Measurements from ENCODE around the gene AP5Z1. TPM values are rescaled to one million over a fixed set of nuclear protein-coding genes. Genes with fewer than 3 reads are reported as not detected.
"Not testable (repeated sequence)": the region's sequence is repeated elsewhere in the genome, so short reads cannot be mapped to it uniquely, and the experiment has no call there.

The AP5Z1 gene
- total RNA-seq, 1 experiment from 2014 or later = 35.6 TPM

GRCh38 chr7:4791101-4791737 is 15.8 kb downstream of the AP5Z1 start:
- H3K27ac ChIP-seq (ENCODE audit: low read depth, low read length, poor library complexity, severe bottlenecking) = no peak overlapping the region
- intact Hi-C loops (cut with micrococcal nuclease; ENCODE audit: unreplicated experiment) = loop anchor here (10.0 kb wide), 1 partner anchor 384 kb away; no protein-coding TSS in a partner anchor
- H3K36me3 ChIP-seq (ENCODE audit: insufficient read depth, low read length, poor library complexity, severe bottlenecking) = peaks cover 4% of the 10 kb centered on the region
- H3K4me1 ChIP-seq (ENCODE audit: insufficient read depth, low read length, poor library complexity, severe bottlenecking) = no peaks in the 10 kb centered on the region
- no peaks in the 10 kb centered on the region for H3K9me3 ChIP-seq (ENCODE audit: low read depth, low read length, poor library complexity, severe bottlenecking)
- BruUV-seq (replicated peaks) = no TSS peak
- DNase-seq (ENCODE audit: low spot score) = no peak
- TF ChIP-seq EZH2 (IDR thresholded peaks at IDR 0.05; ENCODE audit: borderline replicate concordance, low read depth, low read length, poor library complexity, severe bottlenecking) (no peak), CTCF (conservative IDR thresholded peaks at IDR 0.05; ENCODE audit: low read depth, low read length) (no peak)
- no peak overlapping the region for H3K4me3 ChIP-seq (ENCODE audit: low read depth, low read length, poor library complexity, severe bottlenecking)
- H3K27me3 ChIP-seq (replicated peaks; ENCODE audit: insufficient read depth, low read depth, low read length, poor library complexity) = no peaks in the 10 kb centered on the region
- CTCF ChIA-PET = no interaction called here
- POLR2A ChIA-PET (ENCODE audit: low non-redundant PET) = no interaction called here

GRCh38 chr7:4791738-4792536 is 16.5 kb downstream of the AP5Z1 start:
- no peaks in the 10 kb centered on the region for H3K36me3 ChIP-seq (ENCODE audit: insufficient read depth, low read length, poor library complexity, severe bottlenecking)
- H3K27ac ChIP-seq (ENCODE audit: low read depth, low read length, poor library complexity, severe bottlenecking) = no peak overlapping the region
- no peaks in the 10 kb centered on the region for H3K4me1 ChIP-seq (ENCODE audit: insufficient read depth, low read length, poor library complexity, severe bottlenecking)
- no peak for TF ChIP-seq EZH2 (IDR thresholded peaks at IDR 0.05; ENCODE audit: borderline replicate concordance, low read depth, low read length, poor library complexity, severe bottlenecking)
- peak; percentile 56 for TF ChIP-seq CTCF (conservative IDR thresholded peaks at IDR 0.05; ENCODE audit: low read depth, low read length)
- peak; percentile 49 for DNase-seq (ENCODE audit: low spot score)
- no TSS peak for BruUV-seq (replicated peaks)
- ChIA-PET CTCF (interaction anchor here (0.5 to 0.7 kb wide), 3 partner anchors 28 to 481 kb away, joined by 3 to 10 read pairs (median 5); no protein-coding TSS in a partner anchor), POLR2A (ENCODE audit: low non-redundant PET) (no interaction called here)
- no peak overlapping the region for H3K4me3 ChIP-seq (ENCODE audit: low read depth, low read length, poor library complexity, severe bottlenecking)
- no peaks in the 10 kb centered on the region for H3K9me3 ChIP-seq (ENCODE audit: low read depth, low read length, poor library complexity, severe bottlenecking)
- intact Hi-C loops (cut with micrococcal nuclease; ENCODE audit: unreplicated experiment) = loop anchor here (10.0 kb wide), 1 partner anchor 383 kb away; no protein-coding TSS in a partner anchor
- no peaks in the 10 kb centered on the region for H3K27me3 ChIP-seq (replicated peaks; ENCODE audit: insufficient read depth, low read depth, low read length, poor library complexity)

GRCh38 chr7:4792537-4793126 is 17.2 kb downstream of the AP5Z1 start:
- no peak for DNase-seq (ENCODE audit: low spot score)
- POLR2A ChIA-PET (ENCODE audit: low non-redundant PET) = no interaction called here
- intact Hi-C loops (cut with micrococcal nuclease; ENCODE audit: unreplicated experiment) = loop anchor here (10.0 kb wide), 1 partner anchor 382 kb away; no protein-coding TSS in a partner anchor
- no peaks in the 10 kb centered on the region for H3K9me3 ChIP-seq (ENCODE audit: low read depth, low read length, poor library complexity, severe bottlenecking)
- no peak overlapping the region for H3K4me3 ChIP-seq (ENCODE audit: low read depth, low read length, poor library complexity, severe bottlenecking)
- no peaks in the 10 kb centered on the region for H3K4me1 ChIP-seq (ENCODE audit: insufficient read depth, low read length, poor library complexity, severe bottlenecking)
- no peak for TF ChIP-seq EZH2 (IDR thresholded peaks at IDR 0.05; ENCODE audit: borderline replicate concordance, low read depth, low read length, poor library complexity, severe bottlenecking)
- TF ChIP-seq CTCF (conservative IDR thresholded peaks at IDR 0.05; ENCODE audit: low read depth, low read length) = no peak
- no peaks in the 10 kb centered on the region for H3K27me3 ChIP-seq (replicated peaks; ENCODE audit: insufficient read depth, low read depth, low read length, poor library complexity)
- no peaks in the 10 kb centered on the region for H3K36me3 ChIP-seq (ENCODE audit: insufficient read depth, low read length, poor library complexity, severe bottlenecking)
- H3K27ac ChIP-seq (ENCODE audit: low read depth, low read length, poor library complexity, severe bottlenecking) = no peak overlapping the region
- no TSS peak for BruUV-seq (replicated peaks)
- CTCF ChIA-PET = interaction anchor here (0.5 to 0.7 kb wide), 4 partner anchors 28 to 480 kb away, joined by 3 to 10 read pairs (median 6); no protein-coding TSS in a partner anchor

GRCh38 chr7:4793385-4793993 is 18.1 kb downstream of the AP5Z1 start:
- H3K4me3 ChIP-seq (ENCODE audit: low read depth, low read length, poor library complexity, severe bottlenecking); BruUV-seq (replicated peaks); H3K36me3 ChIP-seq (ENCODE audit: insufficient read depth, low read length, poor library complexity, severe bottlenecking); DNase-seq (ENCODE audit: low spot score); H3K27me3 ChIP-seq (replicated peaks; ENCODE audit: insufficient read depth, low read depth, low read length, poor library complexity); H3K4me1 ChIP-seq (ENCODE audit: insufficient read depth, low read length, poor library complexity, severe bottlenecking); H3K9me3 ChIP-seq (ENCODE audit: low read depth, low read length, poor library complexity, severe bottlenecking); POLR2A ChIA-PET (ENCODE audit: low non-redundant PET); H3K27ac ChIP-seq (ENCODE audit: low read depth, low read length, poor library complexity, severe bottlenecking): not testable (repeated sequence)
- CTCF ChIA-PET = interaction anchor here (0.6 kb wide), 1 partner anchor 175 kb away, joined by 8 read pairs; no protein-coding TSS in a partner anchor
- intact Hi-C loops (cut with micrococcal nuclease; ENCODE audit: unreplicated experiment) = loop anchor here (10.0 kb wide), 1 partner anchor 381 kb away; no protein-coding TSS in a partner anchor
